Bronchial epithelial cell (primary cell): ENCODE measurements around the gene FAH. TPM values are rescaled to one million over a fixed set of nuclear protein-coding genes. Genes with fewer than 3 reads are reported as not detected.
A peak's percentile ranks its signal among the peaks of the same experiment; 100 is the strongest.

Experiments used
- DNase-seq: peaks from one replicate; pipeline ENCODE4 v3.0.0-alpha.2; 2010; ENCODE audit warnings: low read depth
- FAIRE-seq: peaks from 2 replicates; lab custom pipeline; 2011; peaks lifted over from hg19 to GRCh38; lab: Jason Lieb, UNC
- H3K27me3 ChIP-seq: 2 replicates; pipeline ENCODE4 v1.5.1; 2011; ENCODE audit warnings: low read length; ENCODE audit not compliant: control insufficient read depth, insufficient read depth
- H3K36me3 ChIP-seq: 2 replicates; pipeline ENCODE4 v1.5.1; 2011; ENCODE audit warnings: low read length; ENCODE audit not compliant: control insufficient read depth, insufficient read depth
- H3K4me3 ChIP-seq: 2 replicates; pipeline ENCODE4 v1.5.1; 2011; ENCODE audit warnings: mild to moderate bottlenecking, low read depth, low read length, control low read depth
- CTCF ChIP-seq: IDR thresholded peaks from 2 replicates; pipeline ENCODE4 v1.5.1; 2011; ENCODE audit warnings: mild to moderate bottlenecking, moderate library complexity, low read length, control low read depth, inconsistent platforms; ENCODE audit not compliant: insufficient read depth, severe bottlenecking
- total RNA-seq: library from RNA; depleted of rRNA; stranded (reverse); fragments of >200 nt; gene quantifications from 2 replicates; pipeline ENCODE4 v1.2.1, GENCODE V29; 2014

Gene FAH
- total RNA-seq, 1 donor from 2014 or later = 23.4 TPM

- TF ChIP-seq CTCF = no peak
- DNase-seq (no peak), FAIRE-seq (no peak)
- no peak overlapping the region for H3K4me3 ChIP-seq
- no peaks in the 10 kb centered on the region for H3K36me3 ChIP-seq
- H3K27me3 ChIP-seq = no peaks in the 10 kb centered on the region
Observed at GRCh38 chr15:80210611-80211573, 58.1 kb downstream of the FAH start.

GRCh38 chr15:80211976-80212375 is 59.2 kb downstream of the FAH start:
- no peak for FAIRE-seq

GRCh38 chr15:80214910-80215309 is 62.1 kb downstream of the FAH start:
- Histone ChIP-seq H3K4me3 (no peak overlapping the region), H3K27me3 (no peaks in the 10 kb centered on the region), H3K36me3 (no peaks in the 10 kb centered on the region)
- no peak for DNase-seq
- TF ChIP-seq CTCF = no peak
- FAIRE-seq = no peak

More at GRCh38 chr15:80211976-80212375, 59.2 kb downstream of the FAH start:
- Histone ChIP-seq H3K27me3 (no peaks in the 10 kb centered on the region), H3K4me3 (no peak overlapping the region), H3K36me3 (no peaks in the 10 kb centered on the region)
- no peak for TF ChIP-seq CTCF
- peak; percentile 93 for DNase-seq

GRCh38 chr15:80216141-80216540 is 63.3 kb downstream of the FAH start:
- DNase-seq (no peak), FAIRE-seq (no peak)
- Histone ChIP-seq H3K4me3 (no peak overlapping the region), H3K27me3 (no peaks in the 10 kb centered on the region), H3K36me3 (no peaks in the 10 kb centered on the region)
- no peak for TF ChIP-seq CTCF

- Histone ChIP-seq H3K4me3 (no peak overlapping the region), H3K36me3 (no peaks in the 10 kb centered on the region), H3K27me3 (no peaks in the 10 kb centered on the region)
- FAIRE-seq (no peak), DNase-seq (no peak)
- TF ChIP-seq CTCF = no peak
Observed at GRCh38 chr15:80216911-80217310, 64.1 kb downstream of the FAH start.
